MM.1S (cell line): Measurements from ENCODE around the gene COA3.

Experiments
- DNase-seq: peaks from one replicate; pipeline ENCODE4 v3.0.0-alpha.2; 2015
- H2AFZ ChIP-seq: fragments of 300-600 bp; sonication (generic); 2 replicates; pipeline ENCODE4 v1.6.0; 2016; ENCODE audit warnings: antibody characterized with exemption, low read length
- H3F3A ChIP-seq: fragments of 300-600 bp; sonication (generic); 2 replicates; pipeline ENCODE4 v1.6.1; 2016; ENCODE audit warnings: mild to moderate bottlenecking, antibody characterized with exemption, low read length, moderate library complexity, mixed read lengths; ENCODE audit not compliant: insufficient read depth
- H3K27ac ChIP-seq: fragments of 300-600 bp; sonication (generic); 2 replicates; pipeline ENCODE4 v1.5.1; 2016; ENCODE audit warnings: mild to moderate bottlenecking, low read length
- H3K27me3 ChIP-seq: fragments of 300-600 bp; sonication (generic); replicated peaks from 2 replicates; pipeline ENCODE4 v1.6.0; 2016; ENCODE audit warnings: low read length; ENCODE audit not compliant: insufficient read depth
- H3K36me3 ChIP-seq: fragments of 300-600 bp; sonication (generic); replicated peaks from 2 replicates; pipeline ENCODE4 v1.6.1; 2016; ENCODE audit warnings: mild to moderate bottlenecking, low read length, mixed read lengths; ENCODE audit not compliant: insufficient read depth
- H3K4me1 ChIP-seq: fragments of 300-600 bp; sonication (generic); 2 replicates; pipeline ENCODE4 v1.6.1; 2016; ENCODE audit warnings: low read length, mixed read lengths
- H3K4me2 ChIP-seq: fragments of 300-600 bp; sonication (generic); 2 replicates; pipeline ENCODE4 v1.6.0; 2016; ENCODE audit warnings: low read depth, low read length
- H3K4me3 ChIP-seq: fragments of 300-600 bp; sonication (generic); 2 replicates; pipeline ENCODE4 v1.5.1; 2016; ENCODE audit warnings: low read length, mixed read lengths
- H3K79me2 ChIP-seq: fragments of 300-600 bp; sonication (generic); 2 replicates; pipeline ENCODE4 v1.6.1; 2016; ENCODE audit warnings: mixed run types, low read length, mixed read lengths
- H3K9ac ChIP-seq: fragments of 300-600 bp; sonication (generic); 2 replicates; pipeline ENCODE4 v1.6.1; 2016; ENCODE audit warnings: low read length, mixed read lengths
- H3K9me2 ChIP-seq: fragments of 300-600 bp; sonication (generic); replicated peaks from 2 replicates; pipeline ENCODE4 v1.6.1; 2016; ENCODE audit warnings: mild to moderate bottlenecking, low read length, mixed read lengths; ENCODE audit not compliant: insufficient read depth
- H3K9me3 ChIP-seq: fragments of 300-600 bp; sonication (generic); replicated peaks from 2 replicates; pipeline ENCODE4 v1.6.1; 2016; ENCODE audit warnings: mild to moderate bottlenecking, low read length, mixed read lengths; ENCODE audit not compliant: insufficient read depth
- H4K20me1 ChIP-seq: fragments of 300-600 bp; sonication (generic); 2 replicates; pipeline ENCODE4 v1.6.1; 2016; ENCODE audit warnings: mild to moderate bottlenecking, low read length, moderate library complexity, mixed read lengths; ENCODE audit not compliant: insufficient read depth
- EZH2 ChIP-seq: fragments of 300-600 bp; sonication (generic); optimal IDR thresholded peaks from 2 replicates; pipeline ENCODE3; 2017; ENCODE audit warnings: low read depth, mild to moderate bottlenecking, antibody characterized with exemption, low read length, mixed read lengths
- EZH2phosphoT487 ChIP-seq: fragments of 300-600 bp; sonication (generic); IDR thresholded peaks from 2 replicates; pipeline ENCODE4 v1.6.1; 2018; ENCODE audit warnings: antibody characterized with exemption, low read length
- TF ChIP-seq, protein P1 (sequence below): fragments of 300-600 bp; sonication (generic); IDR thresholded peaks from 2 replicates; pipeline ENCODE4 v1.5.1; 2016; ENCODE audit warnings: antibody characterized with exemption, low read length, mixed read lengths

Gene COA3

DNA sequence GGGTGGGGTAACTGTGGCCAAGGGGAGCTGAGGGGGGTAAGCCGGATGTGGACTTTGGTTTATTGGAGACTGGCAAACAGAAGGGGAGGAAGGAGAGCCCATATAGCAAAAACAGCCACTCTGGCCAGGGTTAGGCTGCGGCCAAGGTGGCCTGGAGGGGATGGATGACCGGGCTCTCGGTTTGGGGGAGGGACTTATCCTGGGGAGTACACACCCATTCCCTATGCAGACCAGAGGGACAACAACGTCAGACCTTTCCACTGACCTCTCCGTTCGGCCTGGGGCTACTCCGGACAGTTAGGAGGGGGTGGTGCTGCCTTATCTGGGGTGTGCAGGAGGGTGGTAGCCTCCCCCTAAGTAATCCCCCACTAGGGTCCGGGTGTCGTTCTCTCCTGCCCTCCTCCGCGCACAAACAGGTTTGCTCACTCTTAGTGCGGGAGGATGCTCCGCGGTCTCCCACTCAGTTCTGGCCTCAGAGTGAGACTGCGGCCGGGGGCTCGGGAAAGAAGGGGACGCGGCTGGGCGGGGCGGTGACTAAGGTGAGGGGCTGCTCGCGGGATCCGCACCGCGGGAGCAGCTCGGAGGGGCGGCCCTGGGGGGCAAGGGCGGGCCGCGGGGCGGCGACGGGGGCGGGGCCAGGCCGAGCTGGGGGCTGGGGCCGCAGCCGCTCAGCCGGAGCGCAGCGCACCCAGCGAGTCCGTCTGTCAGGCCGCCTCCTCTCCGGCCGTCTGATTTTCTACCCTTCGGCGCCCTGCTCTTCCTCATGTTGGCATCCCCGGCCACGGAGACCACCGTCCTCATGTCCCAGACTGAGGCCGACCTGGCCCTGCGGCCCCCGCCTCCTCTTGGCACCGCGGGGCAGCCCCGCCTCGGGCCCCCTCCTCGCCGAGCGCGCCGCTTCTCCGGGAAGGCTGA lies 18.3 kb downstream of the COA3 start, which contains the start of gene WNK4:
WNK4 (plus strand) TSS at position 675 of the 915 bp plus-strand sequence; CDS start at position 764, 89 bp downstream.
- H3K9ac ChIP-seq = no peak within 1 kb of the TSS
- H3K4me3 ChIP-seq = no peak within 1 kb of the TSS
- no peak for DNase-seq

GRCh38 chr17:42779304-42779935 lies 19.1 kb downstream of the COA3 start:
- H3K4me2 ChIP-seq = no peak overlapping the region
- H4K20me1 ChIP-seq = no peaks in the 10 kb centered on the region
- DNase-seq = no peak
- H3K9me3 ChIP-seq = no peaks in the 10 kb centered on the region
- no peak overlapping the region for H3K9ac ChIP-seq
- H3K4me3 ChIP-seq = no peak overlapping the region
- peaks cover 5% of the 10 kb centered on the region for H3K79me2 ChIP-seq
- peaks cover 38% of the 10 kb centered on the region for H3K27me3 ChIP-seq
- H3K4me1 ChIP-seq = peaks cover 16% of the 10 kb centered on the region
- H3K36me3 ChIP-seq = no peaks in the 10 kb centered on the region
- no peak overlapping the region for H3K27ac ChIP-seq
- no peaks in the 10 kb centered on the region for H3K9me2 ChIP-seq
- H2AFZ ChIP-seq = no peak overlapping the region
- TF ChIP-seq EZH2 = no peak
- no peak for TF ChIP-seq EZH2phosphoT487
- TF ChIP-seq, protein P1, sequence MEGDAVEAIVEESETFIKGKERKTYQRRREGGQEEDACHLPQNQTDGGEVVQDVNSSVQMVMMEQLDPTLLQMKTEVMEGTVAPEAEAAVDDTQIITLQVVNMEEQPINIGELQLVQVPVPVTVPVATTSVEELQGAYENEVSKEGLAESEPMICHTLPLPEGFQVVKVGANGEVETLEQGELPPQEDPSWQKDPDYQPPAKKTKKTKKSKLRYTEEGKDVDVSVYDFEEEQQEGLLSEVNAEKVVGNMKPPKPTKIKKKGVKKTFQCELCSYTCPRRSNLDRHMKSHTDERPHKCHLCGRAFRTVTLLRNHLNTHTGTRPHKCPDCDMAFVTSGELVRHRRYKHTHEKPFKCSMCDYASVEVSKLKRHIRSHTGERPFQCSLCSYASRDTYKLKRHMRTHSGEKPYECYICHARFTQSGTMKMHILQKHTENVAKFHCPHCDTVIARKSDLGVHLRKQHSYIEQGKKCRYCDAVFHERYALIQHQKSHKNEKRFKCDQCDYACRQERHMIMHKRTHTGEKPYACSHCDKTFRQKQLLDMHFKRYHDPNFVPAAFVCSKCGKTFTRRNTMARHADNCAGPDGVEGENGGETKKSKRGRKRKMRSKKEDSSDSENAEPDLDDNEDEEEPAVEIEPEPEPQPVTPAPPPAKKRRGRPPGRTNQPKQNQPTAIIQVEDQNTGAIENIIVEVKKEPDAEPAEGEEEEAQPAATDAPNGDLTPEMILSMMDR = no peak
- H3F3A ChIP-seq = no peaks in the 10 kb centered on the region

More for the DNA sequence above, 18.3 kb downstream of the COA3 start, which contains the start of gene WNK4:
- H3K9me3 ChIP-seq = no peaks in the 10 kb centered on the region
- no peak for TF ChIP-seq EZH2phosphoT487
- TF ChIP-seq, protein P1 = no peak
- H3F3A ChIP-seq = no peaks in the 10 kb centered on the region
- no peak within 1 kb of the TSS for H2AFZ ChIP-seq
- peaks cover 9% of the 10 kb centered on the region for H3K4me1 ChIP-seq
- no peaks in the 10 kb centered on the region for H3K36me3 ChIP-seq
- H3K4me2 ChIP-seq = no peak within 1 kb of the TSS
- no peaks in the 10 kb centered on the region for H4K20me1 ChIP-seq
- no peak within 1 kb of the TSS for H3K27ac ChIP-seq
- H3K9me2 ChIP-seq = no peaks in the 10 kb centered on the region
- H3K79me2 ChIP-seq = no peaks in the 10 kb centered on the region
- peaks cover 45% of the 10 kb centered on the region for H3K27me3 ChIP-seq

GRCh38 chr17:42778570-42778969 lies 19.9 kb downstream of the COA3 start:
- no peaks in the 10 kb centered on the region for H3K9me3 ChIP-seq
- no peak for DNase-seq
- no peak overlapping the region for H3K9ac ChIP-seq
- no peak overlapping the region for H3K4me2 ChIP-seq
- peaks cover 29% of the 10 kb centered on the region for H3K27me3 ChIP-seq
- TF ChIP-seq EZH2phosphoT487 (no peak), EZH2 (no peak)
- TF ChIP-seq, protein P1 = no peak
- H4K20me1 ChIP-seq = no peaks in the 10 kb centered on the region
- no peaks in the 10 kb centered on the region for H3K9me2 ChIP-seq
- H3F3A ChIP-seq = no peaks in the 10 kb centered on the region
- no peak overlapping the region for H3K4me3 ChIP-seq
- H3K27ac ChIP-seq = no peak overlapping the region
- no peaks in the 10 kb centered on the region for H3K36me3 ChIP-seq
- H2AFZ ChIP-seq = no peak overlapping the region
- peaks cover 21% of the 10 kb centered on the region for H3K4me1 ChIP-seq
- peaks cover 13% of the 10 kb centered on the region for H3K79me2 ChIP-seq
